IPS-15b (cell line): Measurements from ENCODE around the gene CNNM2.
"Not testable (repeated sequence)": the region's sequence is repeated elsewhere in the genome, so short reads cannot be mapped to it uniquely, and the experiment has no call there.

Experiments
- H3K27me3 ChIP-seq: one replicate; pipeline ENCODE4 v1.6.1; 2013; ENCODE audit warnings: low read length; ENCODE audit not compliant: control insufficient read depth, insufficient read depth
- H3K36me3 ChIP-seq: one replicate; pipeline ENCODE4 v1.6.1; 2013; ENCODE audit warnings: low read length; ENCODE audit not compliant: control insufficient read depth, insufficient read depth
- H3K4me1 ChIP-seq: one replicate; pipeline ENCODE4 v1.6.1; 2013; ENCODE audit warnings: mild to moderate bottlenecking, low read length; ENCODE audit not compliant: control insufficient read depth, insufficient read depth
- H3K4me3 ChIP-seq: one replicate; pipeline ENCODE4 v1.5.1; 2013; ENCODE audit warnings: low read depth, low read length
- H3K9ac ChIP-seq: one replicate; pipeline ENCODE4 v1.6.1; 2013; ENCODE audit warnings: low read depth, mild to moderate bottlenecking, low read length
- H3K9me3 ChIP-seq: one replicate; pipeline ENCODE4 v1.6.1; 2013; ENCODE audit warnings: mild to moderate bottlenecking, low read length; ENCODE audit not compliant: control insufficient read depth, insufficient read depth

The CNNM2 gene

GRCh38 chr10:102951316-102951715 lies 33.2 kb downstream of the CNNM2 start:
- Histone ChIP-seq H3K27me3 (no peaks in the 10 kb centered on the region), H3K4me1 (no peaks in the 10 kb centered on the region), H3K4me3 (no peak overlapping the region), H3K36me3 (no peaks in the 10 kb centered on the region), H3K9me3 (no peaks in the 10 kb centered on the region), H3K9ac (no peak overlapping the region)

GRCh38 chr10:102959360-102959759 lies 41.3 kb downstream of the CNNM2 start:
- Histone ChIP-seq H3K9ac (no peak overlapping the region), H3K9me3 (no peaks in the 10 kb centered on the region), H3K36me3 (no peaks in the 10 kb centered on the region), H3K4me3 (no peak overlapping the region), H3K27me3 (no peaks in the 10 kb centered on the region), H3K4me1 (no peaks in the 10 kb centered on the region)

- H3K9me3 ChIP-seq: no peaks in the 10 kb centered on the region
- no peak overlapping the region for H3K4me3 ChIP-seq
- H3K27me3 ChIP-seq: no peaks in the 10 kb centered on the region
- no peaks in the 10 kb centered on the region for H3K4me1 ChIP-seq
- no peak overlapping the region for H3K9ac ChIP-seq
- no peaks in the 10 kb centered on the region for H3K36me3 ChIP-seq
Observed at GRCh38 chr10:102960157-102960556, 42.1 kb downstream of the CNNM2 start.

- Histone ChIP-seq H3K27me3 (no peaks in the 10 kb centered on the region), H3K36me3 (no peaks in the 10 kb centered on the region), H3K4me1 (no peaks in the 10 kb centered on the region), H3K9ac (no peak overlapping the region), H3K4me3 (no peak overlapping the region), H3K9me3 (no peaks in the 10 kb centered on the region)
Observed at GRCh38 chr10:102962267-102962666, 44.2 kb downstream of the CNNM2 start.

- no peaks in the 10 kb centered on the region for H3K9me3 ChIP-seq
- no peak overlapping the region for H3K4me3 ChIP-seq
- H3K27me3 ChIP-seq: no peaks in the 10 kb centered on the region
- no peak overlapping the region for H3K9ac ChIP-seq
- no peaks in the 10 kb centered on the region for H3K36me3 ChIP-seq
- H3K4me1 ChIP-seq: no peaks in the 10 kb centered on the region
Observed at GRCh38 chr10:102962951-102963755, 45.1 kb downstream of the CNNM2 start.

- H3K36me3 ChIP-seq: no peaks in the 10 kb centered on the region
- no peaks in the 10 kb centered on the region for H3K27me3 ChIP-seq
- no peaks in the 10 kb centered on the region for H3K9me3 ChIP-seq
- H3K9ac ChIP-seq: no peak overlapping the region
- no peaks in the 10 kb centered on the region for H3K4me1 ChIP-seq
- no peak overlapping the region for H3K4me3 ChIP-seq
Observed at GRCh38 chr10:102963756-102964025, 45.6 kb downstream of the CNNM2 start.

GRCh38 chr10:102964064-102964463 lies 46.0 kb downstream of the CNNM2 start:
- not testable (repeated sequence) for H3K9me3 ChIP-seq, H3K9ac ChIP-seq, H3K4me3 ChIP-seq, H3K27me3 ChIP-seq, H3K36me3 ChIP-seq, H3K4me1 ChIP-seq

- H3K9me3 ChIP-seq: no peaks in the 10 kb centered on the region
- H3K4me1 ChIP-seq: no peaks in the 10 kb centered on the region
- no peaks in the 10 kb centered on the region for H3K27me3 ChIP-seq
- H3K9ac ChIP-seq: no peak overlapping the region
- H3K36me3 ChIP-seq: no peaks in the 10 kb centered on the region
- H3K4me3 ChIP-seq: no peak overlapping the region
Observed at GRCh38 chr10:102964713-102965112, 46.6 kb downstream of the CNNM2 start.

- H3K4me1 ChIP-seq: no peaks in the 10 kb centered on the region
- H3K9ac ChIP-seq: no peak overlapping the region
- no peaks in the 10 kb centered on the region for H3K9me3 ChIP-seq
- no peaks in the 10 kb centered on the region for H3K27me3 ChIP-seq
- H3K4me3 ChIP-seq: no peak overlapping the region
- H3K36me3 ChIP-seq: no peaks in the 10 kb centered on the region
Observed at GRCh38 chr10:102965311-102965851, 47.3 kb downstream of the CNNM2 start.

GRCh38 chr10:102967123-102967522 lies 49.0 kb downstream of the CNNM2 start:
- no peak overlapping the region for H3K4me3 ChIP-seq
- no peaks in the 10 kb centered on the region for H3K9me3 ChIP-seq
- H3K27me3 ChIP-seq: no peaks in the 10 kb centered on the region
- H3K9ac ChIP-seq: no peak overlapping the region
- no peaks in the 10 kb centered on the region for H3K4me1 ChIP-seq
- no peaks in the 10 kb centered on the region for H3K36me3 ChIP-seq

GRCh38 chr10:102970562-102971340 lies 52.7 kb downstream of the CNNM2 start:
- no peak overlapping the region for H3K9ac ChIP-seq
- H3K4me1 ChIP-seq: no peaks in the 10 kb centered on the region
- no peaks in the 10 kb centered on the region for H3K36me3 ChIP-seq
- no peaks in the 10 kb centered on the region for H3K27me3 ChIP-seq
- H3K4me3 ChIP-seq: no peak overlapping the region
- no peaks in the 10 kb centered on the region for H3K9me3 ChIP-seq
